ENCODE measurements around the gene SORCS2.

The SORCS2 gene

GRCh38 chr4:7753931-7754465 is 561.7 kb downstream of the SORCS2 start:
- DNase-seq (ENCODE audit: low spot score) = no peak

GRCh38 chr4:7754565-7755262 is 562.4 kb downstream of the SORCS2 start:
- no peak for DNase-seq (ENCODE audit: low spot score)

GRCh38 chr4:7755561-7755960 is 563.2 kb downstream of the SORCS2 start:
- no peak for DNase-seq (ENCODE audit: low spot score)

- no peak for DNase-seq (ENCODE audit: low spot score)
These were observed 563.7 kb downstream of the SORCS2 start for GRCh38 chr4:7756071-7756470.

GRCh38 chr4:7756561-7757355 is 564.4 kb downstream of the SORCS2 start:
- no peak for DNase-seq (ENCODE audit: low spot score)

- DNase-seq (ENCODE audit: low spot score) = no peak
These were observed 565.4 kb downstream of the SORCS2 start for GRCh38 chr4:7757501-7758471.

GRCh38 chr4:7758476-7758875 is 566.1 kb downstream of the SORCS2 start:
- DNase-seq (ENCODE audit: low spot score) = no peak

- no peak for DNase-seq (ENCODE audit: low spot score)
These were observed 566.9 kb downstream of the SORCS2 start for GRCh38 chr4:7759216-7759615.

- no peak for DNase-seq (ENCODE audit: low spot score)
These were observed 567.3 kb downstream of the SORCS2 start for GRCh38 chr4:7759635-7760034.

GRCh38 chr4:7760228-7760627 is 567.9 kb downstream of the SORCS2 start:
- no peak for DNase-seq (ENCODE audit: low spot score)

- DNase-seq (ENCODE audit: low spot score) = no peak
These were observed 568.4 kb downstream of the SORCS2 start for GRCh38 chr4:7760706-7761105.

GRCh38 chr4:7761312-7761711 is 569.0 kb downstream of the SORCS2 start:
- DNase-seq (ENCODE audit: low spot score) = no peak

GRCh38 chr4:7761720-7762119 is 569.4 kb downstream of the SORCS2 start:
- DNase-seq (ENCODE audit: low spot score) = peak; percentile 40

GRCh38 chr4:7762376-7763030 is 570.2 kb downstream of the SORCS2 start:
- no peak for DNase-seq (ENCODE audit: low spot score)

GRCh38 chr4:7763106-7763505 is 570.8 kb downstream of the SORCS2 start:
- DNase-seq (ENCODE audit: low spot score) = no peak

GRCh38 chr4:7763788-7764187 is 571.5 kb downstream of the SORCS2 start:
- no peak for DNase-seq (ENCODE audit: low spot score)

GRCh38 chr4:7764466-7764865 is 572.1 kb downstream of the SORCS2 start:
- no peak for DNase-seq (ENCODE audit: low spot score)

GRCh38 chr4:7765666-7766065 is 573.3 kb downstream of the SORCS2 start:
- no peak for DNase-seq (ENCODE audit: low spot score)

- no peak for DNase-seq (ENCODE audit: low spot score)
These were observed 573.7 kb downstream of the SORCS2 start for GRCh38 chr4:7766086-7766485.

- no peak for DNase-seq (ENCODE audit: low spot score)
These were observed 574.5 kb downstream of the SORCS2 start for GRCh38 chr4:7766661-7767345.

- no peak for DNase-seq (ENCODE audit: low spot score)
These were observed 575.2 kb downstream of the SORCS2 start for GRCh38 chr4:7767526-7767925.

All from kidney capillary endothelial cell (primary cell).